Measurements from ENCODE around the gene ELP4.

ELP4 gene

DNA sequence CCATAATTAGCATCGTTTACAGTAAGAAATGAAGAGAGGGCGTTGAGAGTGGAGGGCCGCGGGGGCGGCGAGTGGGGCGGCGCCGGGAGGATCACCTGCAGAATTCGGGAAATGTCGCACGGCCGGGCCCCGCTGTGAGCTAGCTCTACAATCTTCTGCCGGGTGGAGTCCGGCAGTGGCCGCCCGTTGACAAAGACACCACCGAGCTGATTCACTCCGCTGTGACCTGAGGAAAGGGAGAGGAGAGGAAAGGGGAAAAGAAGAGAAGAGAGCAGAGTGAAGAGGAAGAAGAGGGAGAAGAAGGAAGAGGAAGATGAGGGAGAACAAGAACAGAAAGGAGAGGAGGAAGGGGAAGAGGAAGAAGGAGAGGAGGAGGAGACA is 293.0 kb downstream of the ELP4 start:
- no peak for DNase-seq (ENCODE audit: low spot score)
- Mint-ChIP-seq H3K27ac (peak overlapping the region; percentile 62), H3K9me3 (no peaks in the 10 kb centered on the region), H3K4me3 (no peak overlapping the region), H3K27me3 (ENCODE audit: low read depth) (peaks cover 93% of the 10 kb centered on the region), H3K36me3 (ENCODE audit: low read depth) (peaks cover 7% of the 10 kb centered on the region), H3K4me1 (ENCODE audit: low read depth) (peaks cover 20% of the 10 kb centered on the region)

DNA sequence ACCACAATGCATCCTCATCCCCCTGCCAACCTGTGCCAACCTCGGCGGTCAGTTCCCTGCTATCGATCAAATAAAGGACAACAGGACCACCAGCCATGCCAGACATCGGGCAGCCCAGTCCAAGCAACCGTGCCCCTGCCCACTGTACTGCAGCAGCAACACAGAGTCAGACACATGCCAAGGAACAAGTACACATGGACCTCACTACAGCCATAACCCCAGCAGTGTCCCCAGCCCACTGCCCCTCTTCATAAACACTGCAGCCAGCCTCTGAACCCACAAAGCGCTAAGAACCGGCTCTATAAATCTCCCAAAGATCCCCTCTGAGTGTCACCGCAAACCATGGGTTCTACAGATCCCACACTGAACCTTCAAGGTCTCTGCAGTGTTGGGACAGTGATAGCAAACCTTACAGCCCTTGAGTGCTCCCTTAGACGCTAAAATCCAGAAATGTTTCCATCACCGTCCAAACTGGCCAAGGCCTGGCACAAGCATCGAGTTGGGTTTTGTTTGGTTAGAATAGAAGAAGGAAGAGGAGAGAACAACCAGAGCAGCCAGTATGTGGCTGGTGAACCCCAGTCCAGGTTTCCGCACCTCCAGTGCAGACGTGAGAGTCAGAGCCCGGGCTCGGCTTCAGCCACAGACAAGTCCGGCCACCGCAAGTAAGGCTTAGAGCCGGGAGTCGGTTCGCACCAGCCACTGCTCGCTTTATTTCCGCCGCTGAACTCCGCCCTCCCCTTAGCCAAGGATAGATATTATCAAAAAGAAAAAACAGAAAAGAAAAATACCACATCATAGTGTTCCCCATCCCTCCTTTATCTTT is 293.6 kb downstream of the ELP4 start:
- peaks cover 7% of the 10 kb centered on the region for H3K36me3 Mint-ChIP-seq (ENCODE audit: low read depth)

DNA sequence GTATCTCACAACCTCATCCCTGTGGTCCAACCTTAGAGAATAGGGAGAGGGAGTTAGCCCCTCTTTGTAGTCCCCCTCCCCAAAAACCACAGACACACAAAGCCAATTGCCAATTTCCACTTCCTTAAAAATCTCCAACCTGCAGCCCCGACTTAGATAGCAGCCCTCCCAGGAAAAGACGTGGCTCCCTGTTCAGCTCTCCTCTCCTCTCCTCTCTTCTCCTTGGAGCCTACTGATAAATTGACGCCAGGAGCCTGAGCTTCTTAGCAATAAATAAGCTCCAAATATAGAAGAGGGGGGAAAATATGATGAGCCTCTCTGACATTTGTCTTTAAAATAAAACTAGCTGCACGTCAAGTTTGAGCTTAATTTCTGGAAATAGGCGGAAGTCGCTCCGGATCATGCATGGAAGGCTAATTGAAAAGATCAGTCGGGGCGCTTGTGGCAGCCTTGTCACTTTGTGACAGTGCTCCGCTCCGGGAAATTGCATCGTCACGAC is 294.3 kb downstream of the ELP4 start:
- peaks cover 17% of the 10 kb centered on the region for H3K4me1 Mint-ChIP-seq (ENCODE audit: low read depth)
- peaks cover 93% of the 10 kb centered on the region for H3K27me3 Mint-ChIP-seq (ENCODE audit: low read depth)
- peaks cover 7% of the 10 kb centered on the region for H3K36me3 Mint-ChIP-seq (ENCODE audit: low read depth)
- H3K9me3 Mint-ChIP-seq, result no peaks in the 10 kb centered on the region
- H3K27ac Mint-ChIP-seq, result peak overlapping the region; percentile 18
- peak; percentile 3 for DNase-seq (ENCODE audit: low spot score)
- H3K4me3 Mint-ChIP-seq, result peak overlapping the region; percentile 28

More for the DNA sequence above, 293.6 kb downstream of the ELP4 start:
- Mint-ChIP-seq H3K4me3 (peak overlapping the region; percentile 28), H3K9me3 (no peaks in the 10 kb centered on the region), H3K27ac (peak overlapping the region; percentile 18), H3K4me1 (ENCODE audit: low read depth) (peaks cover 17% of the 10 kb centered on the region), H3K27me3 (ENCODE audit: low read depth) (peaks cover 93% of the 10 kb centered on the region)
- no peak for DNase-seq (ENCODE audit: low spot score)

DNA sequence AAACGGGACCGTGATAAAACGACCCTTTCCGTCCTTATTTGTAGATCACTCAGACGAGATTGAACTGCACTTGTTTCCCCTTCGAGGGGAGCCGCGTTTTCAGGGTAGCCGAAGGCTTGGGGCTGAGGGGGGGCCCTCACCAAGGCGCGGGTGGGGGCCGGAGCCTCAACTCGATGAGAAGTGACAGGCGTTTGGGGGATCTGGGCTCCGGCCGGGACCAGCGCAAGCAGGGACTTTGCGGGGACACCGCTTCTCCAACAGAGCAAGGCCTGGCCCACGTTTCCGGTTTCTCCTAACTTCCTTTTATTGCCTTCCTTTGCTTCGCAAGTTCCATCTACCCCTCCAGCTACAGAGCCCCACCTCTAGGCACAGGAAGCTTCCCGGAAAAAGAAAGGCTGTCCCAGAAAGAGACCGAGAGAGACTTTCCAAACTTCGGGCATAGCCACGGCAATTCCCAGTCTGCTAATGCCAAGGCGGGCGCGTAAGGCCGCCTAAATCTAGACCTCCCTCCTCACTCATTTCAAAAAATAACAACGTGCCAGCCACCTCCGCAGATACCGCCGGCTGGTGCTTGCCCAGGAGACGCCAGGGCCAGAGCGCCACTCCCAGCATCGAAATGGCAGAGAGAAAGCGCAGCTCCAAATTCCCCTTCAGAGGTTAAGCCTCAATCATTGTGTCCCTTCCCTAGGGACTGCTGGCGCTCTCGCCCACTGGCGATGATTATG is 294.9 kb downstream of the ELP4 start:
- H3K4me1 Mint-ChIP-seq (ENCODE audit: low read depth), result peaks cover 23% of the 10 kb centered on the region
- H3K36me3 Mint-ChIP-seq (ENCODE audit: low read depth), result peaks cover 7% of the 10 kb centered on the region
- peaks cover 95% of the 10 kb centered on the region for H3K27me3 Mint-ChIP-seq (ENCODE audit: low read depth)
- peak overlapping the region; percentile 42 for H3K27ac Mint-ChIP-seq
- DNase-seq (ENCODE audit: low spot score), result peak; percentile 3
- no peaks in the 10 kb centered on the region for H3K9me3 Mint-ChIP-seq
- peak overlapping the region; percentile 6 for H3K4me3 Mint-ChIP-seq

DNA sequence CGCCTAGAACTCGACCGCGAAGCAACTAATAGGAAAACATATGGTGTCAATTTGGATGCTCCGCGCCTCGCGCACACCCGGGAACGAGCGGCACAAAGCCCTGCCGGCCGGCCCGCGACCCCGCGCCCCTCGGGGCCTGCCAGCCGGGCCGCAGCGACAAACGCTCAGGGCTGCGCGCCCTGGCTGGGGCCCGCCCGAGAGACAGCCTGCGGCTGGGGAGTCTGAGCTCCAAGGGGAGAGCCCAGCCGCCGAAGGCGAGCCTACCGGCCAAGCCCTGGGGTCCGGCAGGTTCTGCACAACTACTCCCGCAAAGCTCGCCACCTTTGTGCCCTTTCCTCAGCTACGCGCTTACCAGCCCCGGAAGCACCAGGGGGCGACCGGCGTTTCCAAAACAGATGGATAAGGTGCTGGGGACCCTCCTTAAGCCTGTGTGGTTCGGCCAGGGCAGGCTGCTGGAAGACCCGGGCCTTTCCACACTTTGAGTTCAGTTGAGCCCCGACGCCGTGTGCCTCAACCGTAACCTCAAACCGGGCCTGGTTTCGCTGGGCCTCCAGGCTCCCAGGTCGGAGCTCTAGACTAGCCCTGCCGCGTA is 295.6 kb downstream of the ELP4 start:
- Mint-ChIP-seq H3K36me3 (ENCODE audit: low read depth) (peaks cover 7% of the 10 kb centered on the region), H3K27me3 (ENCODE audit: low read depth) (peaks cover 92% of the 10 kb centered on the region), H3K9me3 (no peaks in the 10 kb centered on the region), H3K4me3 (peak overlapping the region; percentile 6), H3K27ac (peak overlapping the region; percentile 42), H3K4me1 (ENCODE audit: low read depth) (peaks cover 23% of the 10 kb centered on the region)
- DNase-seq (ENCODE audit: low spot score), result no peak

- Mint-ChIP-seq H3K27me3 (ENCODE audit: low read depth) (peaks cover 88% of the 10 kb centered on the region), H3K36me3 (ENCODE audit: low read depth) (peaks cover 7% of the 10 kb centered on the region), H3K4me1 (ENCODE audit: low read depth) (peaks cover 22% of the 10 kb centered on the region), H3K9me3 (no peaks in the 10 kb centered on the region), H3K4me3 (no peak overlapping the region), H3K27ac (no peak overlapping the region)
- peak; percentile 2 for DNase-seq (ENCODE audit: low spot score)
Measured at GRCh38 chr11:31805629-31806185, 296.1 kb downstream of the ELP4 start.

DNA sequence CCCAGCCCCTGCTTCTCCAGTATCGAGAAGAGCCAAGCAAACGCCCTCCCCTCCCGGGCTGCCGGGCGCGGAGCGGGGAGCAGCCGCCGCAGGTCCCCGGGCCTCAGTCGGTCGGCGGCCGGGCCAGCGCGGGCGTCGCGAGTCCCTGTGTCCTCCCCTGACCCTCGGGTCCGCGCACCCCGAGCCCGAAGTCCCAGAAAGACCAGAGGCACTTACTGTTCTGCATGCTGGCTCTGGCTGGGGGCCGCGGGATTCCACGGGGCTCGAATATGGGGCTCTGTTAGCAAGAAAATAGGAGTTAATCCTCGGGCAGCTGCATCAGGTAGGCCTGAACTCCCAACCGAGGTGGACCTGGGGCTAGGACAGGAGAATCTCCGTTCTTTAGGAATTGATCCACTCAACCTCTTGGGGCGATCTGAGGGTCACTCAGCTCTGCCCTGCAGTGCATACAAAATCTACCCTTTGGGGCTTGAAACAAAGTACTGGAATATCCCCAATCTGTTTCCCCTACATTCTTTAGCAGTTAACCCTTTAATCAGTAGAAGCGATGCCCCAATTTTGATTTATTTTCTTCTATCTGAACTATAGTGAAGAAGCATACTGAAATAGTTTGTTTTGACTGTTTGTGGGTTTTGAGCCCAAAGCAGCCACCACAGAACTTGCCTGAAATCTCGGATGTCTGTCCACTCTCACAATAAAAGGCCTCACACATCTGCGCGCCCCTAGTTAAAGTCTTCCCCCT is 296.8 kb downstream of the ELP4 start:
- H3K27ac Mint-ChIP-seq, result no peak overlapping the region
- H3K4me3 Mint-ChIP-seq, result no peak overlapping the region
- peaks cover 7% of the 10 kb centered on the region for H3K36me3 Mint-ChIP-seq (ENCODE audit: low read depth)
- peaks cover 88% of the 10 kb centered on the region for H3K27me3 Mint-ChIP-seq (ENCODE audit: low read depth)
- H3K4me1 Mint-ChIP-seq (ENCODE audit: low read depth), result peaks cover 27% of the 10 kb centered on the region
- H3K9me3 Mint-ChIP-seq, result no peaks in the 10 kb centered on the region
- DNase-seq (ENCODE audit: low spot score), result no peak

DNA sequence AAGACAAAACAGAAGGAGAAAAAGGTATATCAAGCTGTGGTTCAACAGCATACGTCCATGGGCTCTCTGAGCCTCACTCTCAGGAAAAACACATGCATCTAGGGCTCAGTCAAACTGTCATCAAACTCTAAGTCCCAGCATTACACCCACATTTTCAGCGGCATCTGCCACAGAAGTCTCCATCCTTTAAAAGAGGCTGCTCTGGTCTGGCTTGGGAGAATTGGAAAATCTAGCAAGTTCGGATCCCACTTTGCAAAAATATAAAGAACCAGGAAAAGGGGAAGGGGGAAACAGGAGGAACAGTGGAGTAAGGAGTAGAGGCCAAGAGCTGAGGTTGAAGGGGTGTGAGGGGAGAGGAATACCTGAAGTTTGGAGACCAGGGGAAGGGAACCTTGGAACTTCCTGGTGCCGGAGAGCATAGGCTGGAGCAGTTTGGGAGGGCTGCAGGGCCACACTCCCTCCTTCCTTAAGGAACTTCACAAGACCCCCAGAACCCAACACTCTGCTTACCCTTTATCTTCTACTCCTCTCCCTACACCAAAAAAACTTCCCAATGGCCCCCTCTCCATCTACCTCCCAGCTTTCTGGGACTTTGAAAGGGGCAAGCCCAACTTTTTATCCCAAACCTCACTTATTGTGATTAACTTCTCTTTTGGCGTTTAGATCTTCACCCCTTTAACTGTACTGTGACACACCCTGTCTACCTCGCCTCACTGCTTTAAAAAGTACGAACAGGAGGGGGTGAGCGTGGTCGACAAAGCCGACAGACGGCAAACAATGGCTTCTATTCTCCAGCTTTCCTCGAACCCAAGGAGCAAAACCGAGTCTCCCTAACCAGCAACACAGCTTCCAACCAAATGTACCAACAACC is 297.6 kb downstream of the ELP4 start:
- no peaks in the 10 kb centered on the region for H3K9me3 Mint-ChIP-seq
- peaks cover 85% of the 10 kb centered on the region for H3K27me3 Mint-ChIP-seq (ENCODE audit: low read depth)
- no peak overlapping the region for H3K27ac Mint-ChIP-seq
- no peak for DNase-seq (ENCODE audit: low spot score)
- peaks cover 7% of the 10 kb centered on the region for H3K36me3 Mint-ChIP-seq (ENCODE audit: low read depth)
- no peak overlapping the region for H3K4me3 Mint-ChIP-seq
- H3K4me1 Mint-ChIP-seq (ENCODE audit: low read depth), result peaks cover 29% of the 10 kb centered on the region

GRCh38 chr11:31807799-31808667 is 298.5 kb downstream of the ELP4 start:
- peaks cover 28% of the 10 kb centered on the region for H3K4me1 Mint-ChIP-seq (ENCODE audit: low read depth)
- H3K9me3 Mint-ChIP-seq, result no peaks in the 10 kb centered on the region
- H3K27me3 Mint-ChIP-seq (ENCODE audit: low read depth), result peaks cover 82% of the 10 kb centered on the region
- H3K27ac Mint-ChIP-seq, result no peak overlapping the region
- H3K4me3 Mint-ChIP-seq, result no peak overlapping the region
- no peak for DNase-seq (ENCODE audit: low spot score)
- peaks cover 7% of the 10 kb centered on the region for H3K36me3 Mint-ChIP-seq (ENCODE audit: low read depth)

- DNase-seq (ENCODE audit: low spot score), result peak; percentile 2
- Mint-ChIP-seq H3K27ac (peak overlapping the region; percentile 63), H3K9me3 (no peaks in the 10 kb centered on the region), H3K36me3 (ENCODE audit: low read depth) (no peaks in the 10 kb centered on the region), H3K27me3 (ENCODE audit: low read depth) (peaks cover 80% of the 10 kb centered on the region), H3K4me1 (ENCODE audit: low read depth) (peaks cover 19% of the 10 kb centered on the region), H3K4me3 (peak overlapping the region; percentile 52)
Measured at GRCh38 chr11:31808721-31809540, 299.4 kb downstream of the ELP4 start.

GRCh38 chr11:31809541-31809856 is 299.9 kb downstream of the ELP4 start:
- no peak for DNase-seq (ENCODE audit: low spot score)
- Mint-ChIP-seq H3K4me3 (peak overlapping the region; percentile 52), H3K27ac (peak overlapping the region; percentile 63), H3K27me3 (ENCODE audit: low read depth) (peaks cover 78% of the 10 kb centered on the region), H3K4me1 (ENCODE audit: low read depth) (peaks cover 18% of the 10 kb centered on the region), H3K36me3 (ENCODE audit: low read depth) (no peaks in the 10 kb centered on the region), H3K9me3 (no peaks in the 10 kb centered on the region)

All from T-helper 2 cell treated with Interferon-gamma antibody and Interleukin-4, amounts not matched to agents 5 μg/mL and 100 μg/mL, for 36 hours (primary cell).